ENCODE results near the gene MAFB. TPM values are rescaled to one million over a fixed set of nuclear protein-coding genes. Genes with fewer than 3 reads are reported as not detected.

MAFB gene
- total and polyA plus RNA-seq, 10 donors: 18.7 to 295 (median 180) TPM

GRCh38 chr20:40654876-40655275, 34.2 kb downstream of the MAFB start:
- intact Hi-C loops (cut with DNase I; ENCODE audit: low total_unique reads): no loop called here
- TF ChIP-seq POLR2AphosphoS5 (IDR thresholded peaks at IDR 0.05): no peak
- no peak overlapping the region for H3K27ac ChIP-seq
- H3K4me3 ChIP-seq: no peak overlapping the region
- no peaks in the 10 kb centered on the region for H3K9me3 ChIP-seq
- no peaks in the 10 kb centered on the region for H3K36me3 ChIP-seq
- DNase-seq: no peak
- peaks cover 0 to 4% (median 0%) of the 10 kb centered on the region in 7 donors for H3K27me3 ChIP-seq (replicated peaks in 1 of 7)
- 76 to 86% (median 84%) methylated on average over 4 of the region's 4 CpGs for WGBS, 5 donors
- H3K4me1 ChIP-seq: peaks cover 0 to 17% (median 13%) of the 10 kb centered on the region in 6 donors

GRCh38 chr20:40652441-40652987, 36.5 kb downstream of the MAFB start:
- no peak overlapping the region for H3K4me3 ChIP-seq
- intact Hi-C loops (cut with DNase I; ENCODE audit: low total_unique reads): no loop called here
- DNase-seq: no peak

GRCh38 chr20:40651151-40651550, 37.9 kb downstream of the MAFB start:
- peaks cover 0 to 6% (median 0%) of the 10 kb centered on the region in 7 donors for H3K27me3 ChIP-seq (replicated peaks in 1 of 7)
- TF ChIP-seq CTCF (IDR thresholded peaks at IDR 0.05 in 8 of 11, conservative IDR thresholded peaks at IDR 0.05 in 3 of 11): no peak
- TF ChIP-seq POLR2AphosphoS5 (IDR thresholded peaks at IDR 0.05): no peak
- TF ChIP-seq POLR2A (IDR thresholded peaks at IDR 0.05): no peak
- H3K27ac ChIP-seq: no peak overlapping the region
- H3K36me3 ChIP-seq: no peaks in the 10 kb centered on the region
- no peak overlapping the region for H3K4me3 ChIP-seq
- no peaks in the 10 kb centered on the region for H3K9me3 ChIP-seq
- intact Hi-C loops (cut with DNase I; ENCODE audit: low total_unique reads): no loop called here
- DNase-seq: no peak
- 53 to 66% (median 62%) methylated on average over 2 of the region's 2 CpGs for WGBS, 5 donors
- peaks cover 0 to 41% (median 34%) of the 10 kb centered on the region in 6 donors for H3K4me1 ChIP-seq

More at GRCh38 chr20:40652441-40652987, 36.5 kb downstream of the MAFB start:
- no peak for TF ChIP-seq POLR2AphosphoS5 (IDR thresholded peaks at IDR 0.05)
- TF ChIP-seq POLR2A (IDR thresholded peaks at IDR 0.05): no peak
- TF ChIP-seq CTCF (IDR thresholded peaks at IDR 0.05 in 8 of 11, conservative IDR thresholded peaks at IDR 0.05 in 3 of 11): no peak
- H3K27me3 ChIP-seq (replicated peaks in 1 of 7): no peaks in the 10 kb centered on the region
- no peaks in the 10 kb centered on the region for H3K9me3 ChIP-seq
- no peak overlapping the region for H3K27ac ChIP-seq
- H3K36me3 ChIP-seq: no peaks in the 10 kb centered on the region
- H3K4me1 ChIP-seq: peaks cover 0 to 27% (median 22%) of the 10 kb centered on the region in 6 donors
- WGBS, 5 donors: 64 to 82% (median 76%) methylated on average over 5 to 8 of the region's 8 CpGs

GRCh38 chr20:40650707-40651106, 38.3 kb downstream of the MAFB start:
- Histone ChIP-seq H3K4me1 (peaks cover 0 to 46% (median 38%) of the 10 kb centered on the region in 6 donors), H3K27me3 (replicated peaks in 1 of 7) (peaks cover 0 to 7% (median 0%) of the 10 kb centered on the region in 7 donors), H3K27ac (no peak overlapping the region), H3K4me3 (no peak overlapping the region), H3K36me3 (no peaks in the 10 kb centered on the region), H3K9me3 (no peaks in the 10 kb centered on the region)
- DNase-seq: no peak
- intact Hi-C loops (cut with DNase I; ENCODE audit: low total_unique reads): no loop called here
- WGBS, 5 donors: 57 to 69% (median 59%) methylated on average over 4 of the region's 4 CpGs
- TF ChIP-seq POLR2A (IDR thresholded peaks at IDR 0.05) (no peak), POLR2AphosphoS5 (IDR thresholded peaks at IDR 0.05) (no peak), CTCF (IDR thresholded peaks at IDR 0.05 in 8 of 11, conservative IDR thresholded peaks at IDR 0.05 in 3 of 11) (no peak)
